ENCODE measurements around the gene GPR139.

GPR139 gene

GRCh38 chr16:20053336-20053735, 20.4 kb downstream of the GPR139 start:
- no peak for DNase-seq (ENCODE audit: low read depth)

- DNase-seq (ENCODE audit: low read depth), result no peak
Observed at GRCh38 chr16:20051611-20052010, 22.1 kb downstream of the GPR139 start.

GRCh38 chr16:20051147-20051546, 22.5 kb downstream of the GPR139 start:
- no peak for DNase-seq (ENCODE audit: low read depth)

GRCh38 chr16:20049831-20050230, 23.9 kb downstream of the GPR139 start:
- no peak for DNase-seq (ENCODE audit: low read depth)

GRCh38 chr16:20045886-20046285, 27.8 kb downstream of the GPR139 start:
- no peak for DNase-seq (ENCODE audit: low read depth)

- no peak for DNase-seq (ENCODE audit: low read depth)
Observed at GRCh38 chr16:20042848-20043247, 30.8 kb downstream of the GPR139 start.

- no peak for DNase-seq (ENCODE audit: low read depth)
Observed at GRCh38 chr16:20041924-20042596, 31.6 kb downstream of the GPR139 start.

GRCh38 chr16:20040011-20040410, 33.7 kb downstream of the GPR139 start:
- no peak for DNase-seq (ENCODE audit: low read depth)

GRCh38 chr16:20029611-20030010, 44.1 kb downstream of the GPR139 start:
- DNase-seq (ENCODE audit: low read depth), result no peak

GRCh38 chr16:20026361-20027072, 47.2 kb downstream of the GPR139 start:
- no peak for DNase-seq (ENCODE audit: low read depth)

GRCh38 chr16:20023190-20023589, 50.5 kb downstream of the GPR139 start:
- DNase-seq (ENCODE audit: low read depth), result no peak

GRCh38 chr16:20020976-20021375, 52.7 kb downstream of the GPR139 start:
- no peak for DNase-seq (ENCODE audit: low read depth)

- DNase-seq (ENCODE audit: low read depth), result no peak
Observed at GRCh38 chr16:20020083-20020482, 53.6 kb downstream of the GPR139 start.

GRCh38 chr16:20016234-20016633, 57.5 kb downstream of the GPR139 start:
- DNase-seq (ENCODE audit: low read depth), result no peak

- no peak for DNase-seq (ENCODE audit: low read depth)
Observed at GRCh38 chr16:20004931-20005330, 68.8 kb downstream of the GPR139 start.

GRCh38 chr16:20002936-20003335, 70.8 kb downstream of the GPR139 start:
- DNase-seq (ENCODE audit: low read depth), result no peak

GRCh38 chr16:20001856-20002707, 71.6 kb downstream of the GPR139 start:
- DNase-seq (ENCODE audit: low read depth), result no peak

GRCh38 chr16:19997734-19998133, 76.0 kb downstream of the GPR139 start:
- no peak for DNase-seq (ENCODE audit: low read depth)

GRCh38 chr16:19997264-19997663, 76.4 kb downstream of the GPR139 start:
- DNase-seq (ENCODE audit: low read depth), result no peak

GRCh38 chr16:19994466-19995170, 79.1 kb downstream of the GPR139 start:
- no peak for DNase-seq (ENCODE audit: low read depth)

- DNase-seq (ENCODE audit: low read depth), result no peak
Observed at GRCh38 chr16:19991614-19992013, 82.1 kb downstream of the GPR139 start.

GRCh38 chr16:19984135-19984534, 89.6 kb downstream of the GPR139 start:
- no peak for DNase-seq (ENCODE audit: low read depth)
